ENCODE data around the gene SCUBE2. TPM values are rescaled to one million over a fixed set of nuclear protein-coding genes. Genes with fewer than 3 reads are reported as not detected.

The SCUBE2 gene
- total RNA-seq, 1 experiment from 2014 or later = 0.18 TPM

DNA sequence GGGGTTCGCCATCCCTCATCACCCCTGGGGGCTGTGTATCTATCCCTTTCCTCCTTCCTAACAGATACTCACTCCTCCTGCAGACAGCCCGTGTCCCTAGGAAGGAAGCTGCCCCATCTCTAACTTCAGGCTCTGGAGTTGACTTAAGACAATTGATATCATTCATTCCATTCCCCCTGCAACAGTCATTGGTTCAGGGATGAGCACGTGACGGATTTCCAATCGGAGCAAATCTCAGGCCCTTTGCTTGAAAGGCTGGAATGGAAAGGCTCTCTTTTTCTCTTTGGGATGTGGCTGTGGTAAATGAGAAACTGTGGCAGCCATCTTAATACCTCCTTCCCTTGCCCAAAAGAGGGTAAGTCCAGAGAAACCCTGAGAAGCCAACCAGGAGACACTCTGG is 5.0 kb upstream of the SCUBE2 start:
- POLR2A ChIA-PET (ENCODE audit: unreplicated experiment) = interaction anchor here (0.5 kb wide), 1 partner anchor 477 kb away, joined by 3 read pairs; the partner anchor contains the start of gene WEE1
- no peaks in the 10 kb centered on the region for H3K36me3 ChIP-seq (ENCODE audit: low read depth, low read length)
- peaks cover 8% of the 10 kb centered on the region for H3K27me3 ChIP-seq (ENCODE audit: low read length)
- no peak overlapping the region for H3K4me2 ChIP-seq (ENCODE audit: low read length)
- TF ChIP-seq, protein P1, sequence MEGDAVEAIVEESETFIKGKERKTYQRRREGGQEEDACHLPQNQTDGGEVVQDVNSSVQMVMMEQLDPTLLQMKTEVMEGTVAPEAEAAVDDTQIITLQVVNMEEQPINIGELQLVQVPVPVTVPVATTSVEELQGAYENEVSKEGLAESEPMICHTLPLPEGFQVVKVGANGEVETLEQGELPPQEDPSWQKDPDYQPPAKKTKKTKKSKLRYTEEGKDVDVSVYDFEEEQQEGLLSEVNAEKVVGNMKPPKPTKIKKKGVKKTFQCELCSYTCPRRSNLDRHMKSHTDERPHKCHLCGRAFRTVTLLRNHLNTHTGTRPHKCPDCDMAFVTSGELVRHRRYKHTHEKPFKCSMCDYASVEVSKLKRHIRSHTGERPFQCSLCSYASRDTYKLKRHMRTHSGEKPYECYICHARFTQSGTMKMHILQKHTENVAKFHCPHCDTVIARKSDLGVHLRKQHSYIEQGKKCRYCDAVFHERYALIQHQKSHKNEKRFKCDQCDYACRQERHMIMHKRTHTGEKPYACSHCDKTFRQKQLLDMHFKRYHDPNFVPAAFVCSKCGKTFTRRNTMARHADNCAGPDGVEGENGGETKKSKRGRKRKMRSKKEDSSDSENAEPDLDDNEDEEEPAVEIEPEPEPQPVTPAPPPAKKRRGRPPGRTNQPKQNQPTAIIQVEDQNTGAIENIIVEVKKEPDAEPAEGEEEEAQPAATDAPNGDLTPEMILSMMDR (conservative IDR thresholded peaks at IDR 0.05; ENCODE audit: low read depth, low read length) = no peak
- TF ChIP-seq EZH2 (IDR thresholded peaks at IDR 0.05; ENCODE audit: low read length, unreplicated experiment) (no peak), EZH2phosphoT487 (IDR thresholded peaks at IDR 0.05; ENCODE audit: borderline replicate concordance, low read length) (no peak)
- intact Hi-C loops (cut with micrococcal nuclease) = no loop called here
- ATAC-seq = no peak
- no peaks in the 10 kb centered on the region for H3K79me2 ChIP-seq (ENCODE audit: low read length)
- no peak overlapping the region for H3K27ac ChIP-seq (ENCODE audit: low read length)
- DNase-seq = no peak
- no peaks in the 10 kb centered on the region for H3F3A ChIP-seq (ENCODE audit: low read length, unreplicated experiment)
- H3K9me2 ChIP-seq (replicated peaks; ENCODE audit: low read length) = no peaks in the 10 kb centered on the region
- H4K20me1 ChIP-seq (ENCODE audit: low read length) = no peaks in the 10 kb centered on the region
- H3K9me3 ChIP-seq (ENCODE audit: low read length) = no peaks in the 10 kb centered on the region
- no peak overlapping the region for H3K9ac ChIP-seq (ENCODE audit: low read length)
- no peak overlapping the region for H3K4me3 ChIP-seq (ENCODE audit: low read length)
- BruUV-seq (replicated peaks) = no TSS peak
- H2AFZ ChIP-seq (ENCODE audit: low read length) = no peak overlapping the region
- CTCF ChIA-PET = interaction anchor here (0.6 kb wide), 1 partner anchor 411 kb away, joined by 3 read pairs; no protein-coding TSS in a partner anchor
- H3K4me1 ChIP-seq (ENCODE audit: insufficient read depth, low read length) = no peaks in the 10 kb centered on the region

DNA sequence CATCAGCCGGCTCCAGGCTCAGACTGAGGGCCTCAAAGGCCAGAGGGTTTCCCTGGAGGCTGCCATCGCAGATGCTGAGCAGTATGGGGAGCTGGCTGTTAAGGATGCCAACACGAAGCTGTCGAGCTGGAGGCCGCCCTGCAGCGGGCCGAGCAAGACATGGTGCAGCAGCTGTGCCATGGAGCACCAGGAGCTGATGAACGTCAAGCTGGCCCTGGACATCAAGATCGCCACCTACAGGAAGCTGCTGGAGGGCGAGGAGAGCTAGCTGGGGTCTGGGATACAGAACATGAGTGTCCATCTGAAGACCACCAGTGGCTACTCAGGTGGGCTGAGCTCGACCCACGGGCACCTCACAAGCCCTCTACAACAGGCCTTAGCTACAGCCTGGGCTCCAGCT is 4.0 kb upstream of the SCUBE2 start:
- Histone ChIP-seq H3K79me2 (ENCODE audit: low read length) (no peaks in the 10 kb centered on the region), H3K4me3 (ENCODE audit: low read length) (no peak overlapping the region), H3K27ac (ENCODE audit: low read length) (no peak overlapping the region), H3K4me2 (ENCODE audit: low read length) (no peak overlapping the region), H3K36me3 (ENCODE audit: low read depth, low read length) (no peaks in the 10 kb centered on the region), H3K27me3 (ENCODE audit: low read length) (peaks cover 17% of the 10 kb centered on the region), H4K20me1 (ENCODE audit: low read length) (no peaks in the 10 kb centered on the region), H3K9me3 (ENCODE audit: low read length) (no peaks in the 10 kb centered on the region), H3K9me2 (replicated peaks; ENCODE audit: low read length) (no peaks in the 10 kb centered on the region), H2AFZ (ENCODE audit: low read length) (no peak overlapping the region), H3F3A (ENCODE audit: low read length, unreplicated experiment) (no peaks in the 10 kb centered on the region), H3K9ac (ENCODE audit: low read length) (no peak overlapping the region), H3K4me1 (ENCODE audit: insufficient read depth, low read length) (no peaks in the 10 kb centered on the region)
- TF ChIP-seq, protein P1 (conservative IDR thresholded peaks at IDR 0.05; ENCODE audit: low read depth, low read length) = peak; percentile 39; the same call in 1 of the 2 replicates
- no peak for TF ChIP-seq EZH2 (IDR thresholded peaks at IDR 0.05; ENCODE audit: low read length, unreplicated experiment)
- ChIA-PET CTCF (no interaction called here), POLR2A (ENCODE audit: unreplicated experiment) (no interaction called here)
- intact Hi-C loops (cut with micrococcal nuclease) = no loop called here
- DNase-seq (no peak), ATAC-seq (no peak)
- no TSS peak for BruUV-seq (replicated peaks)

DNA sequence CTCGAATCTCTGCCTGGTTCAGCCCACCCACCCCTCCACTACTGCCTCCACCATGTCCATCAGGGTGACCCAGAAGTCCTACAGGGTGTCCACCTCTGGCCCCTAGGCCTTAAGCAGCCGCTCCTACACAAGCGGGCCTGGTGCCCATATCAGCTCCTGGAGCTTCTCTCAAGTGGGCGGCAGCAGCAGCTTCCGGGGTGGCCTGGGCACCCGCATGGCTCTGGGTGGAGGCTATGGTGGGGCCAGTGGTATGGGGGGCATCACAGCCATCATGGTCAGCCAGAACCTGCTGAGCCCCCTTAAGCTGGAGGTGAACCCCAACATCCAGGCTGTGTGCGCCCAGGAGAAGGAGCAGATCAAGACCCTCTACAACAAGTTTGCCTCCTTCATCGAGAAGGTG is 3.0 kb upstream of the SCUBE2 start:
- ATAC-seq (no peak), DNase-seq (no peak)
- intact Hi-C loops (cut with micrococcal nuclease) = no loop called here
- no peak overlapping the region for H3K27ac ChIP-seq (ENCODE audit: low read length)
- H3K4me2 ChIP-seq (ENCODE audit: low read length) = no peak overlapping the region
- H3K79me2 ChIP-seq (ENCODE audit: low read length) = no peaks in the 10 kb centered on the region
- H3K4me1 ChIP-seq (ENCODE audit: insufficient read depth, low read length) = no peaks in the 10 kb centered on the region
- no TSS peak for BruUV-seq (replicated peaks)
- ChIA-PET CTCF (interaction anchor here (0.7 to 1.0 kb wide), 2 partner anchors 72 to 76 kb away, joined by 4 to 5 read pairs; no protein-coding TSS in a partner anchor), POLR2A (ENCODE audit: unreplicated experiment) (no interaction called here)
- no peaks in the 10 kb centered on the region for H3K9me3 ChIP-seq (ENCODE audit: low read length)
- no peaks in the 10 kb centered on the region for H4K20me1 ChIP-seq (ENCODE audit: low read length)
- TF ChIP-seq, protein P1 (conservative IDR thresholded peaks at IDR 0.05; ENCODE audit: low read depth, low read length) = no peak
- TF ChIP-seq EZH2phosphoT487 (IDR thresholded peaks at IDR 0.05; ENCODE audit: borderline replicate concordance, low read length) (no peak), EZH2 (IDR thresholded peaks at IDR 0.05; ENCODE audit: low read length, unreplicated experiment) (no peak)
- H3K36me3 ChIP-seq (ENCODE audit: low read depth, low read length) = no peaks in the 10 kb centered on the region
- H3K4me3 ChIP-seq (ENCODE audit: low read length) = no peak overlapping the region
- H3K9ac ChIP-seq (ENCODE audit: low read length) = no peak overlapping the region
- peaks cover 23% of the 10 kb centered on the region for H3K27me3 ChIP-seq (ENCODE audit: low read length)
- H3F3A ChIP-seq (ENCODE audit: low read length, unreplicated experiment) = no peaks in the 10 kb centered on the region
- H3K9me2 ChIP-seq (replicated peaks; ENCODE audit: low read length) = no peaks in the 10 kb centered on the region
- no peak overlapping the region for H2AFZ ChIP-seq (ENCODE audit: low read length)

Data from PC-3 (cell line).